Hippocampal formation (tissue), 2 donors: ENCODE measurements around the gene STXBP4.
"Not testable (repeated sequence)": the region's sequence is repeated elsewhere in the genome, so short reads cannot be mapped to it uniquely, and the experiment has no call there.

ENCODE experiments used
- DNase-seq, 2 donors: peaks; one replicate each; lab custom pipeline; 2025; lab: John Stamatoyannopoulos, UW

Gene STXBP4

GRCh38 chr17:55056526-55056925, 88.0 kb downstream of the STXBP4 start:
- DNase-seq, result no peak

- no peak for DNase-seq
These were observed 88.6 kb downstream of the STXBP4 start for GRCh38 chr17:55057184-55057583.

GRCh38 chr17:55059724-55060123, 91.2 kb downstream of the STXBP4 start:
- no peak for DNase-seq

- no peak for DNase-seq
These were observed 94.4 kb downstream of the STXBP4 start for GRCh38 chr17:55062921-55063320.

- no peak for DNase-seq
These were observed 95.6 kb downstream of the STXBP4 start for GRCh38 chr17:55063885-55064874.

GRCh38 chr17:55067697-55068439, 99.3 kb downstream of the STXBP4 start:
- DNase-seq, result no peak

- no peak for DNase-seq
These were observed 100.6 kb downstream of the STXBP4 start for GRCh38 chr17:55068862-55069811.

GRCh38 chr17:55069983-55070529, 101.5 kb downstream of the STXBP4 start:
- DNase-seq, result no peak

- DNase-seq, result no peak
These were observed 104.3 kb downstream of the STXBP4 start for GRCh38 chr17:55072898-55073297.

GRCh38 chr17:55073467-55073866, 104.9 kb downstream of the STXBP4 start:
- DNase-seq, result not testable (repeated sequence)

- DNase-seq, result no peak
These were observed 113.0 kb downstream of the STXBP4 start for GRCh38 chr17:55081559-55081958.

- DNase-seq, result no peak
These were observed 118.1 kb downstream of the STXBP4 start for GRCh38 chr17:55086635-55087058.

- DNase-seq, result no peak
These were observed 120.7 kb downstream of the STXBP4 start for GRCh38 chr17:55089256-55089655.

- no peak for DNase-seq
These were observed 121.5 kb downstream of the STXBP4 start for GRCh38 chr17:55090079-55090492.

GRCh38 chr17:55093353-55093752, 124.8 kb downstream of the STXBP4 start:
- no peak for DNase-seq

- no peak for DNase-seq
These were observed 130.2 kb downstream of the STXBP4 start for GRCh38 chr17:55098765-55099164.

- no peak for DNase-seq
These were observed 142.0 kb downstream of the STXBP4 start for GRCh38 chr17:55110521-55110920.

GRCh38 chr17:55114283-55114682, 145.7 kb downstream of the STXBP4 start:
- DNase-seq, result no peak

- no peak for DNase-seq
These were observed 147.9 kb downstream of the STXBP4 start for GRCh38 chr17:55116440-55116914.

GRCh38 chr17:55117164-55117563, 148.6 kb downstream of the STXBP4 start:
- no peak for DNase-seq

- no peak for DNase-seq
These were observed 152.1 kb downstream of the STXBP4 start for GRCh38 chr17:55120651-55121050.
